Activated B cell treated with CpG ODN at 0.5 μM for 24 hours (primary cell): ENCODE results near the gene NLN. TPM values are rescaled to one million over a fixed set of nuclear protein-coding genes. Genes with fewer than 3 reads are reported as not detected.

Source experiments
- ATAC-seq: fragments of 200-7000 bp; cut with Tn5 transposase; one replicate; pipeline ENCODE4 v1.10.0; 2021; ENCODE audit warnings: low read depth, mild to moderate bottlenecking, moderate library complexity
- CTCF ChIA-PET: fragments of 350-600 bp; sonication (Branson Sonifier 250); formaldehyde crosslinking; loops from one replicate; lab custom pipeline; 2021; ENCODE audit warnings: antibody characterized with exemption; lab: Charles Lee
- POLR2A ChIA-PET: fragments of 350-600 bp; sonication (Branson Sonifier 250); formaldehyde crosslinking; loops from one replicate; lab custom pipeline; 2021; ENCODE audit warnings: antibody characterized with exemption; lab: Charles Lee
- DNase-seq: peaks from one replicate; pipeline ENCODE4 v3.0.0; 2022
- H3K27ac Mint-ChIP-seq: one replicate; pipeline ENCODE4 v1.8.0; 2020; ENCODE audit warnings: mixed read lengths
- H3K27me3 Mint-ChIP-seq: one replicate; pipeline ENCODE4 v1.8.0; 2021; ENCODE audit warnings: mixed read lengths
- H3K36me3 Mint-ChIP-seq: one replicate; pipeline ENCODE4 v1.8.0; 2021; ENCODE audit warnings: low read depth, mixed read lengths
- H3K4me1 Mint-ChIP-seq: one replicate; pipeline ENCODE4 v1.8.0; 2021; ENCODE audit warnings: mixed read lengths
- H3K4me3 Mint-ChIP-seq: one replicate; pipeline ENCODE4 v1.8.0; 2020; ENCODE audit warnings: mild to moderate bottlenecking, mixed read lengths
- H3K9me3 Mint-ChIP-seq: one replicate; pipeline ENCODE4 v1.8.0; 2020; ENCODE audit warnings: mixed read lengths
- intact Hi-C: fragments of 100-400 bp; cut with micrococcal nuclease; formaldehyde crosslinking; loops from one replicate; pipeline ENCODE4 v1.15.1; 2024
- total RNA-seq: library from RNA; stranded (reverse); gene quantifications from 2 replicates; pipeline ENCODE4 v1.2.3, GENCODE V29; 2022
- TF ChIP-seq, protein P1 (sequence below): fragments of 200-600 bp; IDR thresholded peaks from one replicate; pipeline ENCODE4 v1.8.0; 2022; ENCODE audit warnings: antibody characterized with exemption, mild to moderate bottlenecking

Gene NLN
- total RNA-seq, 1 donor from 2014 or later: 16.5 TPM

DNA sequence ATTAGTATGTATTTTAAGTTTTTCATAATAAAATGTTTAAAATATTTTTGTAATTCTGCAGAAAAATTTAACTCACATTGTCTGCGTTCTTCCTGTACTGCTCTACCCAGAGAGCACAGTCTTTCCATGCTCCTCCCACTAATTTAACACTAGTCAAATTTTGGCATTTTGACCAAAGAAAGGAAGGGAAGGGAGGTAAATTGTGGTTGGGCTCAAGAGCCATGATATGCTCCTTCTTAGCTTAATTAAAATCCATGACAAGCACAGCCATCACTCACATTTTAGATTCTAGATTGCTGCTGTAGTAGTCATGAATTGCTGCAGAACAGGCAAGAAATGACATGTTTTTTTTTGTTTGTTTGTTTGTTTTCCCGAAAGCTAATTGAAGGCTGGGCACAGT, 98.4 kb downstream of the NLN start:
- ATAC-seq (no peak), DNase-seq (no peak)
- ChIA-PET CTCF (no interaction called here), POLR2A (interaction anchor here (0.7 kb wide), 1 partner anchor 151 kb away, joined by 3 read pairs; no protein-coding TSS in a partner anchor)
- TF ChIP-seq, protein P1, sequence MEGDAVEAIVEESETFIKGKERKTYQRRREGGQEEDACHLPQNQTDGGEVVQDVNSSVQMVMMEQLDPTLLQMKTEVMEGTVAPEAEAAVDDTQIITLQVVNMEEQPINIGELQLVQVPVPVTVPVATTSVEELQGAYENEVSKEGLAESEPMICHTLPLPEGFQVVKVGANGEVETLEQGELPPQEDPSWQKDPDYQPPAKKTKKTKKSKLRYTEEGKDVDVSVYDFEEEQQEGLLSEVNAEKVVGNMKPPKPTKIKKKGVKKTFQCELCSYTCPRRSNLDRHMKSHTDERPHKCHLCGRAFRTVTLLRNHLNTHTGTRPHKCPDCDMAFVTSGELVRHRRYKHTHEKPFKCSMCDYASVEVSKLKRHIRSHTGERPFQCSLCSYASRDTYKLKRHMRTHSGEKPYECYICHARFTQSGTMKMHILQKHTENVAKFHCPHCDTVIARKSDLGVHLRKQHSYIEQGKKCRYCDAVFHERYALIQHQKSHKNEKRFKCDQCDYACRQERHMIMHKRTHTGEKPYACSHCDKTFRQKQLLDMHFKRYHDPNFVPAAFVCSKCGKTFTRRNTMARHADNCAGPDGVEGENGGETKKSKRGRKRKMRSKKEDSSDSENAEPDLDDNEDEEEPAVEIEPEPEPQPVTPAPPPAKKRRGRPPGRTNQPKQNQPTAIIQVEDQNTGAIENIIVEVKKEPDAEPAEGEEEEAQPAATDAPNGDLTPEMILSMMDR: no peak
- Mint-ChIP-seq H3K9me3 (no peaks in the 10 kb centered on the region), H3K36me3 (peaks cover 6% of the 10 kb centered on the region), H3K4me1 (peaks cover 24% of the 10 kb centered on the region), H3K27ac (no peak overlapping the region), H3K27me3 (no peaks in the 10 kb centered on the region), H3K4me3 (no peak overlapping the region)
- intact Hi-C loops: no loop called here

DNA sequence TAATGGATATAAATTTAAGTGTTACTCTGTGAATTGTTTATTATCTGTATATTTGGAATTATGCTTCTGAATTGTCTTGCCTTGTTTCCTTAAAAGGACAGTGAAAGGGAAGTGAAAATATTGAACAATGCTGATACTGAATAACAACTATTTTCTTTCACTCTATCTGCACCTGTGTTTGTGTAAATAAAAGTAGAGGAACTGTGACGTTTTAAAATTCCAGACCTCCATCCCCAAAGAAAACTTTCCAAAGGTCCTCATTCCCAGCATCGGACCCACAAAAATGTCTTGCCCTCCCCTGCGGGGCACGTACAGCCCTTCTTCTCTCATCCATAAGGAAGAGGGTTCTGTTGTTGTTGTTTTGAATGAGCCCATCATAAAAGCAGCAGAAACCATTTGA, 100.0 kb downstream of the NLN start:
- ATAC-seq (no peak), DNase-seq (no peak)
- no peak overlapping the region for H3K4me3 Mint-ChIP-seq
- POLR2A ChIA-PET: no interaction called here
- H3K27ac Mint-ChIP-seq: no peak overlapping the region
- peaks cover 36% of the 10 kb centered on the region for H3K4me1 Mint-ChIP-seq
- CTCF ChIA-PET: no interaction called here
- H3K9me3 Mint-ChIP-seq: no peaks in the 10 kb centered on the region
- H3K27me3 Mint-ChIP-seq: no peaks in the 10 kb centered on the region
- TF ChIP-seq, protein P1: no peak
- intact Hi-C loops: no loop called here
- H3K36me3 Mint-ChIP-seq: peaks cover 1% of the 10 kb centered on the region

DNA sequence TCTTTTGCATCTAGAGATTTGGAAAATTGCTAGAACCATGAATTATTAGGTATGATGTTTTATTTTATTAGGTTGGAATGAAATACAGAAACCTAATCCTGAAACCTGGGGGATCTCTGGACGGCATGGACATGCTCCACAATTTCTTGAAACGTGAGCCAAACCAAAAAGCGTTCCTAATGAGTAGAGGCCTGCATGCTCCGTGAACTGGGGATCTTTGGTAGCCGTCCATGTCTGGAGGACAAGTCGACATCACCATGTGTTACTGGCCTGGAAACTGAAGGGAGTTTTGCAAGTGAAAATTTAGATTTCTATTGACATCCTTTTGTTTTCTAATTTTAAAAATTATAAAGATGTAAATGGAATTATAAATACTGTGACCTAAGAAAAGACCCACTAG, 100.7 kb downstream of the NLN start:
- Mint-ChIP-seq H3K27ac (no peak overlapping the region), H3K4me3 (no peak overlapping the region), H3K27me3 (no peaks in the 10 kb centered on the region), H3K36me3 (peaks cover 1% of the 10 kb centered on the region), H3K9me3 (no peaks in the 10 kb centered on the region), H3K4me1 (peaks cover 36% of the 10 kb centered on the region)
- ChIA-PET CTCF (no interaction called here), POLR2A (no interaction called here)
- intact Hi-C loops: no loop called here
- TF ChIP-seq, protein P1: no peak
- ATAC-seq (no peak), DNase-seq (no peak)

DNA sequence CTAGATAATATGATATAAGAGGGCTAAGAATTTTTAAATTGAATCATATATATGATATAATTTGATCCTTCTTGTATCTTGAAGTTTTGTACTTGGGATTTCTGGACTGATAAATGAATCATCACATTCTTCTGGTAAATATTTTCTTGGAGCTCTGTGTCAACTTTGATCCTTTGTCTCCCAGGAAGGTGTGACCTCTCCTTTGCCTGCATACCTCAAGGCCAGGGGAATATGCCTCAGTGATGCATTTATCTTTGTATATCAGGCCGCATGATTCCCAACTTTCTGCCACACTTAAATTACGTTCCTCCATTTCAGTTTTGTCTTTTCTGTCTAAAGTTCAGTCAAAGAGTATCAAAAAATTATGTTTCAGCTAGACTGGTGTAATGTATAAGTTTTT, 101.2 kb downstream of the NLN start:
- ChIA-PET POLR2A (no interaction called here), CTCF (no interaction called here)
- no peak for ATAC-seq
- TF ChIP-seq, protein P1: no peak
- Mint-ChIP-seq H3K36me3 (peaks cover 1% of the 10 kb centered on the region), H3K9me3 (no peaks in the 10 kb centered on the region), H3K4me1 (peaks cover 36% of the 10 kb centered on the region), H3K27ac (no peak overlapping the region), H3K27me3 (no peaks in the 10 kb centered on the region), H3K4me3 (no peak overlapping the region)
- no peak for DNase-seq
- intact Hi-C loops: no loop called here

DNA sequence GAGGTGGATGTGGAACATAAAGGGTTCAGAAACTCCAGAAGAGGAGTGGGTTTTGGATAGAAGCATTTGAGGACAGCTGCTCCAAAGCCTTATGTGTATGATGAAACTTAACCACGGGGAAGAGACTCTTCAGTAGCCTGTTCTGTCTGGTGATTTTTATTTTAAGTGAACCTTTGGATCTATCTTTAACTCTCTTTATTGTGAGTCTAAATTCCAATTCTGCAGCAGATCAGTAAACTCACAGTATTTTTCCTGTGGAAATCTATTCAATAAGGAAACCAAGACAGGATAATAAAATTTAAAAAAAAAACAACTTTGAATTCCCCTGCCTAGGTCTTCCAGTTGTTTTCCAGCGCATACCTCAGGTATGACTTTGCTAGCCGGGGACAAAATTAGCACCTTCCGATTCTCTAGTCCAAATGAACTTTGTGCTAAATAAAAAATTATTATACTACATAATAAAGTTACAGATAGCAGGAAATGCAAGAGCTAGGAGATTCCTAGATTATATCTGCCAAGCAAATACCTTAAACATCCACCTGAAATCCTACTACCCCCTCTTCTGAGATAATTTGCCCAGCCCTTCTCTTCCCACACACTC, 101.9 kb downstream of the NLN start:
- intact Hi-C loops: no loop called here
- ChIA-PET CTCF (no interaction called here), POLR2A (no interaction called here)
- TF ChIP-seq, protein P1: no peak
- peaks cover 35% of the 10 kb centered on the region for H3K4me1 Mint-ChIP-seq
- DNase-seq (no peak), ATAC-seq (no peak)
- peaks cover 1% of the 10 kb centered on the region for H3K36me3 Mint-ChIP-seq
- no peaks in the 10 kb centered on the region for H3K27me3 Mint-ChIP-seq
- H3K4me3 Mint-ChIP-seq: no peak overlapping the region
- H3K27ac Mint-ChIP-seq: peak overlapping the region; percentile 9
- no peaks in the 10 kb centered on the region for H3K9me3 Mint-ChIP-seq
